ENCODE measurements around the gene CMAS. TPM values are rescaled to one million over a fixed set of nuclear protein-coding genes. Genes with fewer than 3 reads are reported as not detected.
"Not testable (repeated sequence)": the region's sequence is repeated elsewhere in the genome, so short reads cannot be mapped to it uniquely, and the experiment has no call there.

The CMAS gene
- polyA plus RNA-seq, 1 experiment: 31.7 TPM

GRCh38 chr12:22051114-22051698, 5.2 kb downstream of the CMAS start:
- Histone ChIP-seq H3K4me3 (ENCODE audit: low read depth, low read length) (no peak overlapping the region), H3K9me3 (ENCODE audit: control insufficient read depth, insufficient read depth, low read length) (no peaks in the 10 kb centered on the region; the same call in 1 of the 2 replicates), H3K27me3 (ENCODE audit: control insufficient read depth, insufficient read depth, low read length) (no peaks in the 10 kb centered on the region), H3K27ac (ENCODE audit: low read depth, low read length) (no peak overlapping the region)
- no peak for TF ChIP-seq CTCF (IDR thresholded peaks at IDR 0.05; ENCODE audit: low read depth, low read length)
- no peak for DNase-seq (ENCODE audit: low read depth, low spot score)
- ChIA-PET CTCF (interaction anchor here (0.6 to 1.7 kb wide), 6 partner anchors 62 to 408 kb away, joined by 3 to 7 read pairs (median 3); no protein-coding TSS in a partner anchor), POLR2A (interaction anchor here (0.6 kb wide), 1 partner anchor 426 kb away, joined by 3 read pairs; no protein-coding TSS in a partner anchor)

- DNase-seq (ENCODE audit: low read depth, low spot score); CTCF ChIA-PET; H3K27ac ChIP-seq (ENCODE audit: low read depth, low read length); H3K4me3 ChIP-seq (ENCODE audit: low read depth, low read length); H3K9me3 ChIP-seq (ENCODE audit: control insufficient read depth, insufficient read depth, low read length); H3K27me3 ChIP-seq (ENCODE audit: control insufficient read depth, insufficient read depth, low read length); POLR2A ChIA-PET: not testable (repeated sequence)
Measured at GRCh38 chr12:22052994-22053393, 7.0 kb downstream of the CMAS start.

- POLR2A ChIA-PET: no interaction called here
- Histone ChIP-seq H3K4me3 (ENCODE audit: low read depth, low read length) (no peak overlapping the region), H3K27ac (ENCODE audit: low read depth, low read length) (no peak overlapping the region), H3K27me3 (ENCODE audit: control insufficient read depth, insufficient read depth, low read length) (no peaks in the 10 kb centered on the region), H3K9me3 (ENCODE audit: control insufficient read depth, insufficient read depth, low read length) (no peaks in the 10 kb centered on the region)
- TF ChIP-seq CTCF (IDR thresholded peaks at IDR 0.05; ENCODE audit: low read depth, low read length): no peak
- CTCF ChIA-PET: interaction anchor here (1.0 kb wide), 1 partner anchor 281 kb away, joined by 3 read pairs; no protein-coding TSS in a partner anchor
- no peak for DNase-seq (ENCODE audit: low read depth, low spot score)
Measured at GRCh38 chr12:22054155-22054554, 8.1 kb downstream of the CMAS start.

GRCh38 chr12:22056607-22057006, 10.6 kb downstream of the CMAS start:
- DNase-seq (ENCODE audit: low read depth, low spot score): no peak
- Histone ChIP-seq H3K9me3 (ENCODE audit: control insufficient read depth, insufficient read depth, low read length) (no peaks in the 10 kb centered on the region), H3K27ac (ENCODE audit: low read depth, low read length) (no peak overlapping the region), H3K27me3 (ENCODE audit: control insufficient read depth, insufficient read depth, low read length) (no peaks in the 10 kb centered on the region), H3K4me3 (ENCODE audit: low read depth, low read length) (no peak overlapping the region)
- TF ChIP-seq CTCF (IDR thresholded peaks at IDR 0.05; ENCODE audit: low read depth, low read length): no peak
- ChIA-PET CTCF (interaction anchor here (0.9 to 1.0 kb wide), 2 partner anchors 10 to 386 kb away, joined by 3 read pairs; partner anchors contain the start of gene CMAS), POLR2A (no interaction called here)

GRCh38 chr12:22059976-22060647, 14.1 kb downstream of the CMAS start:
- no peak for TF ChIP-seq CTCF (IDR thresholded peaks at IDR 0.05; ENCODE audit: low read depth, low read length)
- Histone ChIP-seq H3K27me3 (ENCODE audit: control insufficient read depth, insufficient read depth, low read length) (no peaks in the 10 kb centered on the region), H3K27ac (ENCODE audit: low read depth, low read length) (no peak overlapping the region), H3K9me3 (ENCODE audit: control insufficient read depth, insufficient read depth, low read length) (no peaks in the 10 kb centered on the region), H3K4me3 (ENCODE audit: low read depth, low read length) (no peak overlapping the region)
- CTCF ChIA-PET: interaction anchor here (0.6 to 1.2 kb wide), 3 partner anchors 13 to 1160 kb away, joined by 3 to 4 read pairs (median 4); no protein-coding TSS in a partner anchor
- DNase-seq (ENCODE audit: low read depth, low spot score): no peak
- POLR2A ChIA-PET: no interaction called here

All from AG04450 (cell line).